Body of pancreas (tissue), 4 donors: ENCODE data around the gene BCL6B. TPM values are rescaled to one million over a fixed set of nuclear protein-coding genes. Genes with fewer than 3 reads are reported as not detected.

Source experiments
- ATAC-seq: fragments of 150-250 bp; one replicate; pipeline ENCODE4 v1.9.1; 2016
- DNase-seq, 4 donors: peaks; one replicate each; pipeline ENCODE4 v3.0.0-alpha.2; 2019
- H3K27ac ChIP-seq, 4 donors: fragments of 200-600 bp; sonication (generic); 1 replicate in 3 of 4; 2 replicates in 1 of 4; pipeline versions ENCODE4 v1.5.1 to v1.6.1; 2016 to 2019; ENCODE audit warnings: mild to moderate bottlenecking in 1 of 4, mixed read lengths in 1 of 4, moderate library complexity in 1 of 4
- H3K27me3 ChIP-seq, 2 donors: fragments of 200-600 bp; sonication (generic); one replicate each; pipeline ENCODE4 v1.6.0; 2016; ENCODE audit warnings: mild to moderate bottlenecking in 1 of 2
- H3K36me3 ChIP-seq, 2 donors: fragments of 200-600 bp; sonication (generic); replicated peaks in 1 of 2; 2 replicates each; pipeline ENCODE4 v1.5.1; 2016; ENCODE audit warnings: low read depth in 2 of 2; ENCODE audit not compliant: insufficient read depth in 1 of 2
- H3K4me1 ChIP-seq: fragments of 200-600 bp; sonication (generic); one replicate; pipeline ENCODE4 v1.6.0; 2016
- H3K4me3 ChIP-seq, 2 donors: fragments of 200-600 bp; sonication (generic); 1 replicate in 1 of 2; 2 replicates in 1 of 2; pipeline ENCODE4 v1.5.1; 2016 to 2019
- H3K9me3 ChIP-seq, 3 donors: fragments of 200-600 bp; sonication (generic); 1 replicate in 2 of 3; 2 replicates in 1 of 3; pipeline ENCODE4 v1.5.1; 2016
- POLR2A ChIP-seq, 3 donors: fragments of 450-650 bp; IDR thresholded peaks; one replicate each; pipeline ENCODE4 v1.6.1; 2016; ENCODE audit warnings: antibody characterized with exemption in 3 of 3, mild to moderate bottlenecking in 2 of 3
- WGBS, 2 donors: methylation state at CpG; one replicate each; pipeline ENCODE4 v1.1.5; 2017; 5-methylcytosine and 5-hydroxymethylcytosine counted together
- intact Hi-C: fragments of 100-400 bp; cut with DNase I; formaldehyde crosslinking; loops from one replicate; pipeline ENCODE4 v1.15.1; 2023
- total RNA-seq, 2 donors: library from RNA; depleted of rRNA; stranded (reverse); fragments of >200 nt; gene quantifications; one replicate each; pipeline ENCODE4 v1.1.0, GENCODE V29; 2016
- TF ChIP-seq, protein P1 (sequence below), 7 experiments: fragments of 450-650 bp in 4 of 7; fragments of 200-600 bp in 3 of 7; sonication (generic) in 3 of 7; IDR thresholded peaks; one replicate each; pipeline ENCODE4 v1.5.1; 2016 to 2019; ENCODE audit warnings: antibody characterized with exemption in 7 of 7

The BCL6B gene
- total RNA-seq, 2 donors from 2014 or later, result 1.6 to 8.9 TPM

- WGBS, 2 donors, result 72 to 78% methylated on average over 10 of the region's 10 CpGs
- DNase-seq (peak in 2 of 4 donors; percentile 42 to 57), ATAC-seq (no peak)
- peaks cover 40% of the 10 kb centered on the region for H3K4me1 ChIP-seq
- no peaks in the 10 kb centered on the region for H3K9me3 ChIP-seq
- H3K27ac ChIP-seq, result peak overlapping the region in 3 of 4 donors; percentile 31 to 79 (median 58)
- TF ChIP-seq POLR2A (IDR thresholded peaks at IDR 0.05), result no peak
- TF ChIP-seq, protein P1, sequence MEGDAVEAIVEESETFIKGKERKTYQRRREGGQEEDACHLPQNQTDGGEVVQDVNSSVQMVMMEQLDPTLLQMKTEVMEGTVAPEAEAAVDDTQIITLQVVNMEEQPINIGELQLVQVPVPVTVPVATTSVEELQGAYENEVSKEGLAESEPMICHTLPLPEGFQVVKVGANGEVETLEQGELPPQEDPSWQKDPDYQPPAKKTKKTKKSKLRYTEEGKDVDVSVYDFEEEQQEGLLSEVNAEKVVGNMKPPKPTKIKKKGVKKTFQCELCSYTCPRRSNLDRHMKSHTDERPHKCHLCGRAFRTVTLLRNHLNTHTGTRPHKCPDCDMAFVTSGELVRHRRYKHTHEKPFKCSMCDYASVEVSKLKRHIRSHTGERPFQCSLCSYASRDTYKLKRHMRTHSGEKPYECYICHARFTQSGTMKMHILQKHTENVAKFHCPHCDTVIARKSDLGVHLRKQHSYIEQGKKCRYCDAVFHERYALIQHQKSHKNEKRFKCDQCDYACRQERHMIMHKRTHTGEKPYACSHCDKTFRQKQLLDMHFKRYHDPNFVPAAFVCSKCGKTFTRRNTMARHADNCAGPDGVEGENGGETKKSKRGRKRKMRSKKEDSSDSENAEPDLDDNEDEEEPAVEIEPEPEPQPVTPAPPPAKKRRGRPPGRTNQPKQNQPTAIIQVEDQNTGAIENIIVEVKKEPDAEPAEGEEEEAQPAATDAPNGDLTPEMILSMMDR (IDR thresholded peaks at IDR 0.05), result no peak
- no peak overlapping the region for H3K4me3 ChIP-seq
- H3K36me3 ChIP-seq, result no peaks in the 10 kb centered on the region
- H3K27me3 ChIP-seq, result no peaks in the 10 kb centered on the region
- intact Hi-C loops, result no loop called here
Measured at GRCh38 chr17:7018331-7018964, 4.4 kb upstream of the BCL6B start.

DNA sequence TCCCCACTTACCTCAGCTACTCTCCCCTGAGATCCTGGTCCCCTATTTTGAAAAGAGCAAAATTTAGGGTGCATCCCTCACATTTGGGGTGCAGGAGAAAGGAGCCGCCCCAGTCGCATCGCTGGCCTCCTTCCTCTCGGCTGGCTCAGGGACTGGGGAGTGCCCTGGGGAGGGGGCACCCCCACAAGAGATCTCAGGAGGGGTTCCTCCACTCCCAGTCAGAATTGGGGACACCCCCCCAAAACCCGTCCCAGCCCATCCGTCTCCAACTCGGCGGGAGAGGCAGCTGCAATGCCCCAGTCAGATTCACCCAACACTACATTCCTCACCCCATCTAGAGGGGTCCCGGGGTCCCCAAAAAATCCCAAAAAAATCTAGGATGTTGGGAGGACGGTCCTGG lies 3.5 kb upstream of the BCL6B start:
- WGBS, 2 donors, result 37 to 52% methylated on average over 8 to 10 of the region's 10 CpGs
- intact Hi-C loops, result no loop called here
- Histone ChIP-seq H3K9me3 (no peaks in the 10 kb centered on the region), H3K27me3 (no peaks in the 10 kb centered on the region), H3K27ac (peak overlapping the region; percentile 63 to 83 (median 75)), H3K4me1 (peaks cover 39% of the 10 kb centered on the region), H3K4me3 (peak overlapping the region in 1 of 2 donors; percentile 6), H3K36me3 (no peaks in the 10 kb centered on the region)
- DNase-seq, result no peak
- TF ChIP-seq POLR2A (IDR thresholded peaks at IDR 0.05), result no peak
- TF ChIP-seq, protein P1 (IDR thresholded peaks at IDR 0.05), result no peak
- ATAC-seq, result no peak

DNA sequence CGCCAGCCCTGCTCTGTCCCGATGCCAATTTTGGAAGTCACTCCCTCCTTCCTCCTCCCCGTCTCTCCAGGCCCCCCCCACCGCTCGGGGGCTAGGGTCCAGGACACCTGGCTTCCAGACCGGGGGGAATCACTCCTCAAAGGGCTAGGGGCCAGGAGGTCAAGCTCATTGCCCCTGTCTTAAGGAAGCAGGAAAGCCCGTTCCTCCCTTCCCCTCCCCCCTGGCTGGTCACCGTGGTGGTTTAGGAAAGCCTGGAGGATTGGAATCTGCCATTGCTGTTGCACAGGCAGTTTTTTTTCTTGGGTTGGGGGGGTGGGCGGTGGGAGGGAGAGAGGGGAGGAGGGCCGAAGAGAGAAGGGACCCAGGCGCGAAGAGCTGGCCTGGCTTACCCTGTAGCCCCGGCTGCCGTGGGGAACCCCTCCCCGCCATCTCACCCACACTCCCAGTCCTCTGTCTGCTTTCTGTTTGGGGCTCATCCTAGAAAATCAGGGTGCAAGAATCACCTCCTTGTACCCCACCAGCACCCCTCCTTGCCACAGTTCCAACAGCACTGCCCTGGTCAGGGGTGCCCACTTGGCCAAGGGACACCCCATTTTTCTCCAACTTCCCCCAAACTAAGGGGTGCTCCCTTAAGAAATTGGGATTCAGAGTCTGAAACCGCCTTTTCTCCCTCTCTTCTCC lies 2.9 kb upstream of the BCL6B start:
- Histone ChIP-seq H3K36me3 (no peaks in the 10 kb centered on the region), H3K27me3 (no peaks in the 10 kb centered on the region), H3K9me3 (no peaks in the 10 kb centered on the region), H3K4me1 (peaks cover 39% of the 10 kb centered on the region), H3K4me3 (peak overlapping the region; percentile 6 to 18), H3K27ac (peak overlapping the region; percentile 63 to 83 (median 75))
- TF ChIP-seq, protein P1 (IDR thresholded peaks at IDR 0.05), result no peak
- peak in 1 of 3 donors; percentile 38 for TF ChIP-seq POLR2A (IDR thresholded peaks at IDR 0.05)
- DNase-seq, result peak; percentile 71 to 75 (median 73)
- intact Hi-C loops, result loop anchor here (10.0 kb wide), 1 partner anchor 175 kb away; no protein-coding TSS in a partner anchor
- peak; percentile 23 for ATAC-seq
- WGBS, 2 donors, result 7 to 16% methylated on average over 12 to 15 of the region's 16 CpGs

GRCh38 chr17:7020894-7021664 lies 1.8 kb upstream of the BCL6B start:
- no peaks in the 10 kb centered on the region for H3K27me3 ChIP-seq
- H3K4me3 ChIP-seq, result no peak overlapping the region
- WGBS, 2 donors, result 62 to 65% methylated on average over 11 of the region's 11 CpGs
- no peak for ATAC-seq
- no peak for DNase-seq
- peak overlapping the region in 2 of 4 donors; percentile 2 to 70 for H3K27ac ChIP-seq
- no peaks in the 10 kb centered on the region for H3K36me3 ChIP-seq
- intact Hi-C loops, result loop anchor here (10.0 kb wide), 1 partner anchor 176 kb away; no protein-coding TSS in a partner anchor
- H3K9me3 ChIP-seq, result no peaks in the 10 kb centered on the region
- H3K4me1 ChIP-seq, result peaks cover 31% of the 10 kb centered on the region
- TF ChIP-seq, protein P1 (IDR thresholded peaks at IDR 0.05), result no peak
- TF ChIP-seq POLR2A (IDR thresholded peaks at IDR 0.05), result no peak
